Measurements from ENCODE around the gene CMTM6. TPM values are rescaled to one million over a fixed set of nuclear protein-coding genes. Genes with fewer than 3 reads are reported as not detected.

CMTM6 gene
- polyA plus RNA-seq, 1 of the 3 experiments (the other 2 are of a cell fraction): 29.8 TPM

GRCh38 chr3:32542807-32543206, 40.2 kb upstream of the CMTM6 start:
- POLR2A ChIA-PET: no interaction called here
- 85% methylated on average over 2 of the region's 2 CpGs for WGBS (ENCODE audit: low lambda C conversion rate)
- Histone ChIP-seq H4K20me1 (ENCODE audit: insufficient read depth) (no peaks in the 10 kb centered on the region; the same call in 1 of the 2 replicates), H3K4me1 (ENCODE audit: control insufficient read depth in 1 of 2, insufficient read depth in 2 of 2, low read depth in 1 of 2, low read length in 1 of 2) (no peaks in the 10 kb centered on the region), H3K79me2 (ENCODE audit: insufficient read depth) (peaks cover 58% of the 10 kb centered on the region), H3K27me3 (ENCODE audit: insufficient read depth) (no peaks in the 10 kb centered on the region), H2AFZ (ENCODE audit: low read depth) (no peak overlapping the region), H3K36me3 (replicated peaks in 1 of 2; ENCODE audit: control insufficient read depth in 1 of 2, insufficient read depth in 2 of 2, low read length in 1 of 2) (peaks cover 6 to 25% of the 10 kb centered on the region in 2 experiments), H3K4me3 (ENCODE audit: low read depth in 2 of 2, low read length in 1 of 2) (no peak overlapping the region), H3K9ac (no peak overlapping the region), H3F3A (replicated peaks; ENCODE audit: insufficient read depth) (peaks cover 5% of the 10 kb centered on the region), H3K27ac (ENCODE audit: low read depth in 2 of 2, low read length in 1 of 2) (no peak overlapping the region), H3K4me2 (no peak overlapping the region), H3K9me2 (no peaks in the 10 kb centered on the region), H3K9me3 (no peaks in the 10 kb centered on the region)
- DNase-seq: no peak
- CTCF ChIA-PET: no interaction called here
- no peak for TF ChIP-seq EZH2phosphoT487 (IDR thresholded peaks at IDR 0.05; ENCODE audit: borderline replicate concordance, low read depth)
- no peak for TF ChIP-seq MXI1 (IDR thresholded peaks at IDR 0.05; ENCODE audit: low read depth, low read length)
- TF ChIP-seq, protein P1, sequence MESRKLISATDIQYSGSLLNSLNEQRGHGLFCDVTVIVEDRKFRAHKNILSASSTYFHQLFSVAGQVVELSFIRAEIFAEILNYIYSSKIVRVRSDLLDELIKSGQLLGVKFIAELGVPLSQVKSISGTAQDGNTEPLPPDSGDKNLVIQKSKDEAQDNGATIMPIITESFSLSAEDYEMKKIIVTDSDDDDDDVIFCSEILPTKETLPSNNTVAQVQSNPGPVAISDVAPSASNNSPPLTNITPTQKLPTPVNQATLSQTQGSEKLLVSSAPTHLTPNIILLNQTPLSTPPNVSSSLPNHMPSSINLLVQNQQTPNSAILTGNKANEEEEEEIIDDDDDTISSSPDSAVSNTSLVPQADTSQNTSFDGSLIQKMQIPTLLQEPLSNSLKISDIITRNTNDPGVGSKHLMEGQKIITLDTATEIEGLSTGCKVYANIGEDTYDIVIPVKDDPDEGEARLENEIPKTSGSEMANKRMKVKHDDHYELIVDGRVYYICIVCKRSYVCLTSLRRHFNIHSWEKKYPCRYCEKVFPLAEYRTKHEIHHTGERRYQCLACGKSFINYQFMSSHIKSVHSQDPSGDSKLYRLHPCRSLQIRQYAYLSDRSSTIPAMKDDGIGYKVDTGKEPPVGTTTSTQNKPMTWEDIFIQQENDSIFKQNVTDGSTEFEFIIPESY (IDR thresholded peaks at IDR 0.05; ENCODE audit: borderline replicate concordance, low read depth): no peak
- TF ChIP-seq EP300 (IDR thresholded peaks at IDR 0.05; ENCODE audit: borderline replicate concordance in 1 of 2, low read depth in 1 of 2, low read length in 1 of 2): no peak
- TF ChIP-seq USF2 (IDR thresholded peaks at IDR 0.05; ENCODE audit: borderline replicate concordance, low read depth, low read length): no peak
- TF ChIP-seq SIN3A (IDR thresholded peaks at IDR 0.05; ENCODE audit: borderline replicate concordance, low read depth, low read length): no peak
- TF ChIP-seq, protein P2, sequence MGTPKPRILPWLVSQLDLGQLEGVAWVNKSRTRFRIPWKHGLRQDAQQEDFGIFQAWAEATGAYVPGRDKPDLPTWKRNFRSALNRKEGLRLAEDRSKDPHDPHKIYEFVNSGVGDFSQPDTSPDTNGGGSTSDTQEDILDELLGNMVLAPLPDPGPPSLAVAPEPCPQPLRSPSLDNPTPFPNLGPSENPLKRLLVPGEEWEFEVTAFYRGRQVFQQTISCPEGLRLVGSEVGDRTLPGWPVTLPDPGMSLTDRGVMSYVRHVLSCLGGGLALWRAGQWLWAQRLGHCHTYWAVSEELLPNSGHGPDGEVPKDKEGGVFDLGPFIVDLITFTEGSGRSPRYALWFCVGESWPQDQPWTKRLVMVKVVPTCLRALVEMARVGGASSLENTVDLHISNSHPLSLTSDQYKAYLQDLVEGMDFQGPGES (IDR thresholded peaks at IDR 0.05; ENCODE audit: low read depth, low read length): no peak

GRCh38 chr3:32540899-32541298, 38.2 kb upstream of the CMTM6 start:
- Histone ChIP-seq H4K20me1 (ENCODE audit: insufficient read depth) (no peaks in the 10 kb centered on the region), H3K27ac (ENCODE audit: low read depth in 2 of 2, low read length in 1 of 2) (no peak overlapping the region), H3K36me3 (replicated peaks in 1 of 2; ENCODE audit: control insufficient read depth in 1 of 2, insufficient read depth in 2 of 2, low read length in 1 of 2) (peaks cover 11 to 39% of the 10 kb centered on the region in 2 experiments), H3K9me3 (no peaks in the 10 kb centered on the region), H3K27me3 (ENCODE audit: insufficient read depth) (no peaks in the 10 kb centered on the region), H3K4me3 (ENCODE audit: low read depth in 2 of 2, low read length in 1 of 2) (no peak overlapping the region), H3K4me1 (ENCODE audit: control insufficient read depth in 1 of 2, insufficient read depth in 2 of 2, low read depth in 1 of 2, low read length in 1 of 2) (no peaks in the 10 kb centered on the region), H3K4me2 (no peak overlapping the region), H3K9ac (no peak overlapping the region), H2AFZ (ENCODE audit: low read depth) (no peak overlapping the region), H3K9me2 (no peaks in the 10 kb centered on the region), H3F3A (replicated peaks; ENCODE audit: insufficient read depth) (peaks cover 9% of the 10 kb centered on the region), H3K79me2 (ENCODE audit: insufficient read depth) (peaks cover 39% of the 10 kb centered on the region)
- ChIA-PET POLR2A (no interaction called here), CTCF (no interaction called here)
- WGBS (ENCODE audit: low lambda C conversion rate): 76% methylated on average over 4 of the region's 4 CpGs
- DNase-seq: no peak
- no peak for TF ChIP-seq EZH2phosphoT487 (IDR thresholded peaks at IDR 0.05; ENCODE audit: borderline replicate concordance, low read depth)
- no peak for TF ChIP-seq EP300 (IDR thresholded peaks at IDR 0.05; ENCODE audit: borderline replicate concordance in 1 of 2, low read depth in 1 of 2, low read length in 1 of 2)
- no peak for TF ChIP-seq SIN3A (IDR thresholded peaks at IDR 0.05; ENCODE audit: borderline replicate concordance, low read depth, low read length)
- no peak for TF ChIP-seq RAD21 (IDR thresholded peaks at IDR 0.05; ENCODE audit: low read length)
- TF ChIP-seq, protein P1 (IDR thresholded peaks at IDR 0.05; ENCODE audit: borderline replicate concordance, low read depth): no peak
- TF ChIP-seq ELF1 (IDR thresholded peaks at IDR 0.05): no peak
- TF ChIP-seq TEAD4 (IDR thresholded peaks at IDR 0.05; ENCODE audit: borderline replicate concordance, insufficient read depth): no peak
- TF ChIP-seq, protein P2 (IDR thresholded peaks at IDR 0.05; ENCODE audit: low read depth, low read length): no peak
- no peak for TF ChIP-seq REST (IDR thresholded peaks at IDR 0.05; ENCODE audit: low read depth, low read length)
- no peak for TF ChIP-seq TAF1 (IDR thresholded peaks at IDR 0.05; ENCODE audit: borderline replicate concordance, low read depth, low read length)
- no peak for TF ChIP-seq POLR2AphosphoS5 (IDR thresholded peaks at IDR 0.05; ENCODE audit: low read depth, low read length)
